NCI-H2196 treated with DMSO at 0.1 percent for 48 hours (cell line): ENCODE results near the gene FRY.

Experiments used
- DNase-seq: peaks from one replicate; lab custom pipeline; 2025; ENCODE audit not compliant: unreplicated experiment; lab: John Stamatoyannopoulos, UW

The FRY gene

GRCh38 chr13:32125751-32126150 lies 94.2 kb downstream of the FRY start:
- no peak for DNase-seq

- DNase-seq = no peak
These were observed 94.7 kb downstream of the FRY start for GRCh38 chr13:32126278-32126677.

GRCh38 chr13:32126756-32127155 lies 95.2 kb downstream of the FRY start:
- DNase-seq = no peak

- DNase-seq = no peak
These were observed 96.1 kb downstream of the FRY start for GRCh38 chr13:32127691-32128090.

GRCh38 chr13:32134241-32135055 lies 102.9 kb downstream of the FRY start:
- no peak for DNase-seq

- DNase-seq = no peak
These were observed 103.4 kb downstream of the FRY start for GRCh38 chr13:32135056-32135390.

- DNase-seq = no peak
These were observed 104.1 kb downstream of the FRY start for GRCh38 chr13:32135655-32136054.

- DNase-seq = no peak
These were observed 104.5 kb downstream of the FRY start for GRCh38 chr13:32136061-32136460.

- DNase-seq = no peak
These were observed 105.1 kb downstream of the FRY start for GRCh38 chr13:32136716-32137115.

- no peak for DNase-seq
These were observed 107.7 kb downstream of the FRY start for GRCh38 chr13:32139251-32139650.

- DNase-seq = no peak
These were observed 108.5 kb downstream of the FRY start for GRCh38 chr13:32140109-32140508.

GRCh38 chr13:32141462-32141861 lies 109.9 kb downstream of the FRY start:
- no peak for DNase-seq

GRCh38 chr13:32142115-32142514 lies 110.5 kb downstream of the FRY start:
- DNase-seq = no peak

GRCh38 chr13:32142956-32143375 lies 111.4 kb downstream of the FRY start:
- DNase-seq = no peak

- no peak for DNase-seq
These were observed 115.6 kb downstream of the FRY start for GRCh38 chr13:32147193-32147592.

GRCh38 chr13:32147976-32148375 lies 116.4 kb downstream of the FRY start:
- no peak for DNase-seq

- no peak for DNase-seq
These were observed 118.7 kb downstream of the FRY start for GRCh38 chr13:32150239-32150638.

- no peak for DNase-seq
These were observed 119.2 kb downstream of the FRY start for GRCh38 chr13:32150794-32151193.

GRCh38 chr13:32151240-32151639 lies 119.7 kb downstream of the FRY start:
- DNase-seq = no peak

GRCh38 chr13:32153056-32153455 lies 121.5 kb downstream of the FRY start:
- no peak for DNase-seq

GRCh38 chr13:32159137-32159869 lies 127.7 kb downstream of the FRY start:
- DNase-seq = no peak

GRCh38 chr13:32162395-32163005 lies 130.9 kb downstream of the FRY start:
- no peak for DNase-seq
